SK-N-SH (cell line): ENCODE data around the gene VCPKMT. TPM values are rescaled to one million over a fixed set of nuclear protein-coding genes. Genes with fewer than 3 reads are reported as not detected.

Experiments used
- CTCF ChIA-PET: fragments of 300-600, 350-600 bp; formaldehyde crosslinking; extraction: SDS; loops from one replicate; lab custom pipeline; 2021; lab: Yijun Ruan, JAX
- POLR2A ChIA-PET: fragments of 350-600 bp; sonication (Branson Sonifier 250); formaldehyde crosslinking; extraction: SDS; loops from one replicate; lab custom pipeline; 2020; ENCODE audit warnings: antibody characterized with exemption, inconsistent platforms; lab: Yijun Ruan, JAX
- DNase-seq: peaks from one replicate; pipeline ENCODE4 v3.0.0; 2012
- H2AFZ ChIP-seq: fragments of 200-600 bp; sonication (generic); 2 replicates; pipeline ENCODE4 v1.8.1; 2016; ENCODE audit warnings: antibody characterized with exemption, mild to moderate bottlenecking, low read depth
- H3F3A ChIP-seq: fragments of 200-600 bp; sonication (generic); replicated peaks from 2 replicates; pipeline ENCODE3; 2016; ENCODE audit warnings: antibody characterized with exemption, mild to moderate bottlenecking; ENCODE audit not compliant: insufficient read depth
- H3K27ac ChIP-seq, 2 experiments: fragments of 200-500 bp in 1 of 2; fragments of 200-600 bp in 1 of 2; sonication (Bioruptor generic) in 1 of 2; sonication (generic), shearing (Covaris generic) in 1 of 2; 2 replicates each; pipeline versions ENCODE4 v1.5.1 to v1.6.1; 2014 to 2016; ENCODE audit warnings: low read depth in 2 of 2, inconsistent platforms in 1 of 2, low read length in 1 of 2, mild to moderate bottlenecking in 1 of 2, mixed read lengths in 1 of 2
- H3K27me3 ChIP-seq: fragments of 200-600 bp; sonication (generic), shearing (Covaris generic); 2 replicates; pipeline ENCODE4 v1.6.1; 2016; ENCODE audit warnings: mixed run types; ENCODE audit not compliant: insufficient read depth
- H3K36me3 ChIP-seq, 2 experiments: fragments of 200-500 bp in 1 of 2; fragments of 200-600 bp in 1 of 2; sonication (Bioruptor generic) in 1 of 2; sonication (generic) in 1 of 2; replicated peaks in 1 of 2; 2 replicates each; pipeline versions ENCODE3 to v1.5.1; 2014 to 2016; ENCODE audit warnings: low read length in 1 of 2, mild to moderate bottlenecking in 1 of 2; ENCODE audit not compliant: insufficient read depth in 2 of 2, control insufficient read depth in 1 of 2
- H3K4me1 ChIP-seq, 2 experiments: fragments of 200-500 bp in 1 of 2; fragments of 200-600 bp in 1 of 2; sonication (Bioruptor generic) in 1 of 2; sonication (generic), shearing (Covaris generic) in 1 of 2; 2 replicates each; pipeline versions ENCODE4 v1.5.1 to v1.6.1; 2014 to 2016; ENCODE audit warnings: low read depth in 1 of 2, low read length in 1 of 2, mixed run types in 1 of 2; ENCODE audit not compliant: insufficient read depth in 2 of 2, control insufficient read depth in 1 of 2
- H3K4me2 ChIP-seq: fragments of 200-600 bp; sonication (generic), shearing (Covaris generic); 2 replicates; pipeline ENCODE4 v1.6.1; 2017; ENCODE audit warnings: mixed run types
- H3K4me3 ChIP-seq, 2 experiments: fragments of 200-500 bp in 1 of 2; fragments of 200-600 bp in 1 of 2; sonication (Bioruptor generic) in 1 of 2; sonication (generic), shearing (Covaris generic) in 1 of 2; 2 replicates each; pipeline versions ENCODE4 v1.5.1 to v1.8.1; 2014 to 2016; ENCODE audit warnings: low read depth in 2 of 2, inconsistent platforms in 1 of 2, low read length in 1 of 2, mild to moderate bottlenecking in 1 of 2, mixed read lengths in 1 of 2, moderate library complexity in 1 of 2
- H3K79me2 ChIP-seq: fragments of 200-600 bp; sonication (generic); 2 replicates; pipeline ENCODE4 v1.8.1; 2017; ENCODE audit warnings: mild to moderate bottlenecking; ENCODE audit not compliant: insufficient read depth
- H3K9ac ChIP-seq: fragments of 200-600 bp; sonication (generic); 2 replicates; pipeline ENCODE4 v1.6.1; 2017; ENCODE audit warnings: mixed run types
- H3K9me2 ChIP-seq: fragments of 200-600 bp; sonication (generic); 2 replicates; pipeline ENCODE4 v1.6.1; 2017; ENCODE audit warnings: mixed run types
- H3K9me3 ChIP-seq: fragments of 200-600 bp; sonication (generic); 2 replicates; pipeline ENCODE4 v1.6.1; 2017; ENCODE audit warnings: mixed run types, mild to moderate bottlenecking, moderate library complexity
- H4K20me1 ChIP-seq: fragments of 200-600 bp; sonication (generic); 2 replicates; pipeline ENCODE4 v1.6.1; 2017; ENCODE audit warnings: mild to moderate bottlenecking, mixed run types; ENCODE audit not compliant: insufficient read depth
- ELF1 ChIP-seq: IDR thresholded peaks from 2 replicates; pipeline ENCODE4 v1.4.0; 2012
- FOSL2 ChIP-seq: IDR thresholded peaks from 2 replicates; pipeline ENCODE4 v1.4.0; 2012; ENCODE audit warnings: low read depth, mild to moderate bottlenecking, moderate library complexity, borderline replicate concordance
- FOXJ3 ChIP-seq: sonication (generic); formaldehyde crosslinking; IDR thresholded peaks from 2 replicates; pipeline ENCODE4 v1.5.1; 2020; ENCODE audit warnings: mild to moderate bottlenecking, missing genetic modification reagents
- GABPA ChIP-seq: IDR thresholded peaks from 2 replicates; pipeline ENCODE4 v1.4.0; 2012; ENCODE audit warnings: low read depth, mild to moderate bottlenecking
- GATA2 ChIP-seq: sonication (generic); formaldehyde crosslinking; IDR thresholded peaks from 2 replicates; pipeline ENCODE4 v1.5.0; 2020; ENCODE audit warnings: mild to moderate bottlenecking, missing genetic modification reagents
- JUND ChIP-seq: IDR thresholded peaks from 2 replicates; pipeline ENCODE4 v1.4.0; 2012
- NRF1 ChIP-seq: IDR thresholded peaks from 2 replicates; pipeline ENCODE4 v1.6.1; 2012; ENCODE audit warnings: low read depth, mild to moderate bottlenecking, low read length
- RCOR1 ChIP-seq: fragments of 150-350 bp; IDR thresholded peaks from 2 replicates; pipeline ENCODE4 v1.6.1; 2017; ENCODE audit warnings: antibody characterized with exemption, low read length
- RXRA ChIP-seq: IDR thresholded peaks from 2 replicates; pipeline ENCODE4 v1.4.0; 2012; ENCODE audit warnings: low read depth, mild to moderate bottlenecking, borderline replicate concordance
- SMC3 ChIP-seq: IDR thresholded peaks from 2 replicates; pipeline ENCODE4 v1.6.1; 2012; ENCODE audit warnings: low read depth, low read length, improper control_type of control experiment
- TAF1 ChIP-seq: IDR thresholded peaks from 2 replicates; pipeline ENCODE4 v1.6.1; 2012; ENCODE audit warnings: low read depth, mild to moderate bottlenecking, low read length, moderate library complexity, borderline replicate concordance
- WGBS: methylation state at CpG from one replicate; pipeline ENCODE4 v1.1.6; 2017; ENCODE audit warnings: low lambda C conversion rate; 5-methylcytosine and 5-hydroxymethylcytosine counted together
- polyA plus RNA-seq, 3 experiments: library from polyadenylated mRNA; depleted of rRNA; stranded (reverse); fragments of >200 nt; gene quantifications; 2 replicates each; pipeline ENCODE4 v1.2.3, GENCODE V29; 2012
- TF ChIP-seq, protein P1 (sequence below): IDR thresholded peaks from 2 replicates; pipeline ENCODE4 v1.4.0; 2012; ENCODE audit warnings: low read depth
- TF ChIP-seq, protein P2 (sequence below): fragments of 200-600 bp; sonication (generic); IDR thresholded peaks from 2 replicates; pipeline ENCODE4 v1.6.1; 2017; ENCODE audit warnings: antibody characterized with exemption, mild to moderate bottlenecking, moderate library complexity
- TF ChIP-seq, protein P3 (sequence below): IDR thresholded peaks from 2 replicates; pipeline ENCODE4 v1.6.1; 2012; ENCODE audit warnings: mild to moderate bottlenecking, low read depth, low read length, moderate library complexity
- TF ChIP-seq, protein P4 (sequence below): IDR thresholded peaks from 2 replicates; pipeline ENCODE4 v1.4.0; 2012; ENCODE audit warnings: low read depth, borderline replicate concordance
- TF ChIP-seq, protein P5 (sequence below): IDR thresholded peaks from 2 replicates; pipeline ENCODE4 v1.4.0; 2012; ENCODE audit warnings: low read depth, borderline replicate concordance

The VCPKMT gene
- polyA plus RNA-seq, 1 of the 3 experiments (the other 2 are of a cell fraction): 7.3 TPM

DNA sequence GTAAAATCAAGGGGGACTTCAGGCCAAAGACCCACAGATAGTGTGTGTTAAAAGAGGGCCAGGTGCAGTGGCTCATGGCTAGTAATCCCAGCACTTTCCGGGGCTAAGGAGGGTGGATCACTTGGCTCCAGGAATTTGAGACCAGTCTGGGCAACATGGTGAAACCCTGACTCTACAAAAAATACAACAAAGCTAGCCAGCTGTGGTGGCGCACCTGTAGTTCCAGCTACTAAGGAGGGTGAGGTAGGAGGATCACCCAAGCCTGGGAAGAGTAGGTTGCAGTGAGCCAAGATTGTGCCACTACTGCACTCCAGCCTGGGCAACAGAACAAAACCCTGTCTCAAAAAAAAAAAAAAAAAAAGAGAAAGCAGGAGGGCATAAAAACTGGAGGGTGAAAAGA is 8.5 kb downstream of the VCPKMT start:
- H3K9ac ChIP-seq: no peak overlapping the region
- WGBS: 97% methylated on average over 2 of the region's 2 CpGs
- H3K4me2 ChIP-seq: no peak overlapping the region
- TF ChIP-seq, protein P1, sequence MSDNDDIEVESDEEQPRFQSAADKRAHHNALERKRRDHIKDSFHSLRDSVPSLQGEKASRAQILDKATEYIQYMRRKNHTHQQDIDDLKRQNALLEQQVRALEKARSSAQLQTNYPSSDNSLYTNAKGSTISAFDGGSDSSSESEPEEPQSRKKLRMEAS: no peak
- TF ChIP-seq, protein P2, sequence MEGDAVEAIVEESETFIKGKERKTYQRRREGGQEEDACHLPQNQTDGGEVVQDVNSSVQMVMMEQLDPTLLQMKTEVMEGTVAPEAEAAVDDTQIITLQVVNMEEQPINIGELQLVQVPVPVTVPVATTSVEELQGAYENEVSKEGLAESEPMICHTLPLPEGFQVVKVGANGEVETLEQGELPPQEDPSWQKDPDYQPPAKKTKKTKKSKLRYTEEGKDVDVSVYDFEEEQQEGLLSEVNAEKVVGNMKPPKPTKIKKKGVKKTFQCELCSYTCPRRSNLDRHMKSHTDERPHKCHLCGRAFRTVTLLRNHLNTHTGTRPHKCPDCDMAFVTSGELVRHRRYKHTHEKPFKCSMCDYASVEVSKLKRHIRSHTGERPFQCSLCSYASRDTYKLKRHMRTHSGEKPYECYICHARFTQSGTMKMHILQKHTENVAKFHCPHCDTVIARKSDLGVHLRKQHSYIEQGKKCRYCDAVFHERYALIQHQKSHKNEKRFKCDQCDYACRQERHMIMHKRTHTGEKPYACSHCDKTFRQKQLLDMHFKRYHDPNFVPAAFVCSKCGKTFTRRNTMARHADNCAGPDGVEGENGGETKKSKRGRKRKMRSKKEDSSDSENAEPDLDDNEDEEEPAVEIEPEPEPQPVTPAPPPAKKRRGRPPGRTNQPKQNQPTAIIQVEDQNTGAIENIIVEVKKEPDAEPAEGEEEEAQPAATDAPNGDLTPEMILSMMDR: no peak
- TF ChIP-seq, protein P3, sequence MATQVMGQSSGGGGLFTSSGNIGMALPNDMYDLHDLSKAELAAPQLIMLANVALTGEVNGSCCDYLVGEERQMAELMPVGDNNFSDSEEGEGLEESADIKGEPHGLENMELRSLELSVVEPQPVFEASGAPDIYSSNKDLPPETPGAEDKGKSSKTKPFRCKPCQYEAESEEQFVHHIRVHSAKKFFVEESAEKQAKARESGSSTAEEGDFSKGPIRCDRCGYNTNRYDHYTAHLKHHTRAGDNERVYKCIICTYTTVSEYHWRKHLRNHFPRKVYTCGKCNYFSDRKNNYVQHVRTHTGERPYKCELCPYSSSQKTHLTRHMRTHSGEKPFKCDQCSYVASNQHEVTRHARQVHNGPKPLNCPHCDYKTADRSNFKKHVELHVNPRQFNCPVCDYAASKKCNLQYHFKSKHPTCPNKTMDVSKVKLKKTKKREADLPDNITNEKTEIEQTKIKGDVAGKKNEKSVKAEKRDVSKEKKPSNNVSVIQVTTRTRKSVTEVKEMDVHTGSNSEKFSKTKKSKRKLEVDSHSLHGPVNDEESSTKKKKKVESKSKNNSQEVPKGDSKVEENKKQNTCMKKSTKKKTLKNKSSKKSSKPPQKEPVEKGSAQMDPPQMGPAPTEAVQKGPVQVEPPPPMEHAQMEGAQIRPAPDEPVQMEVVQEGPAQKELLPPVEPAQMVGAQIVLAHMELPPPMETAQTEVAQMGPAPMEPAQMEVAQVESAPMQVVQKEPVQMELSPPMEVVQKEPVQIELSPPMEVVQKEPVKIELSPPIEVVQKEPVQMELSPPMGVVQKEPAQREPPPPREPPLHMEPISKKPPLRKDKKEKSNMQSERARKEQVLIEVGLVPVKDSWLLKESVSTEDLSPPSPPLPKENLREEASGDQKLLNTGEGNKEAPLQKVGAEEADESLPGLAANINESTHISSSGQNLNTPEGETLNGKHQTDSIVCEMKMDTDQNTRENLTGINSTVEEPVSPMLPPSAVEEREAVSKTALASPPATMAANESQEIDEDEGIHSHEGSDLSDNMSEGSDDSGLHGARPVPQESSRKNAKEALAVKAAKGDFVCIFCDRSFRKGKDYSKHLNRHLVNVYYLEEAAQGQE: no peak
- TF ChIP-seq NRF1 (no peak), ELF1 (no peak), SMC3 (no peak), JUND (no peak), GABPA (no peak), TAF1 (no peak), RCOR1 (no peak), FOSL2 (no peak), RXRA (no peak), FOXJ3 (CRISPR knock-in tag) (no peak), GATA2 (CRISPR knock-in tag) (no peak)
- TF ChIP-seq, protein P4, sequence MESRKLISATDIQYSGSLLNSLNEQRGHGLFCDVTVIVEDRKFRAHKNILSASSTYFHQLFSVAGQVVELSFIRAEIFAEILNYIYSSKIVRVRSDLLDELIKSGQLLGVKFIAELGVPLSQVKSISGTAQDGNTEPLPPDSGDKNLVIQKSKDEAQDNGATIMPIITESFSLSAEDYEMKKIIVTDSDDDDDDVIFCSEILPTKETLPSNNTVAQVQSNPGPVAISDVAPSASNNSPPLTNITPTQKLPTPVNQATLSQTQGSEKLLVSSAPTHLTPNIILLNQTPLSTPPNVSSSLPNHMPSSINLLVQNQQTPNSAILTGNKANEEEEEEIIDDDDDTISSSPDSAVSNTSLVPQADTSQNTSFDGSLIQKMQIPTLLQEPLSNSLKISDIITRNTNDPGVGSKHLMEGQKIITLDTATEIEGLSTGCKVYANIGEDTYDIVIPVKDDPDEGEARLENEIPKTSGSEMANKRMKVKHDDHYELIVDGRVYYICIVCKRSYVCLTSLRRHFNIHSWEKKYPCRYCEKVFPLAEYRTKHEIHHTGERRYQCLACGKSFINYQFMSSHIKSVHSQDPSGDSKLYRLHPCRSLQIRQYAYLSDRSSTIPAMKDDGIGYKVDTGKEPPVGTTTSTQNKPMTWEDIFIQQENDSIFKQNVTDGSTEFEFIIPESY: no peak
- TF ChIP-seq, protein P5, sequence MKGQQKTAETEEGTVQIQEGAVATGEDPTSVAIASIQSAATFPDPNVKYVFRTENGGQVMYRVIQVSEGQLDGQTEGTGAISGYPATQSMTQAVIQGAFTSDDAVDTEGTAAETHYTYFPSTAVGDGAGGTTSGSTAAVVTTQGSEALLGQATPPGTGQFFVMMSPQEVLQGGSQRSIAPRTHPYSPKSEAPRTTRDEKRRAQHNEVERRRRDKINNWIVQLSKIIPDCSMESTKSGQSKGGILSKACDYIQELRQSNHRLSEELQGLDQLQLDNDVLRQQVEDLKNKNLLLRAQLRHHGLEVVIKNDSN: no peak
- H4K20me1 ChIP-seq: no peaks in the 10 kb centered on the region
- peaks cover 50 to 60% of the 10 kb centered on the region in 2 experiments for H3K36me3 ChIP-seq
- H3K4me3 ChIP-seq: no peak overlapping the region
- ChIA-PET POLR2A (interaction anchor here (1.3 kb wide), 1 partner anchor 240 kb away, joined by 4 read pairs; no protein-coding TSS in a partner anchor), CTCF (interaction anchor here (0.7 to 15.1 kb wide), 3 partner anchors 11 to 242 kb away, joined by 3 to 204 read pairs (median 9); no protein-coding TSS in a partner anchor)
- H3K4me1 ChIP-seq: no peaks in the 10 kb centered on the region
- peaks cover 36% of the 10 kb centered on the region for H3F3A ChIP-seq
- no peak for DNase-seq
- H2AFZ ChIP-seq: no peak overlapping the region
- H3K9me3 ChIP-seq: no peaks in the 10 kb centered on the region
- H3K27ac ChIP-seq: no peak overlapping the region
- no peaks in the 10 kb centered on the region for H3K27me3 ChIP-seq
- no peaks in the 10 kb centered on the region for H3K9me2 ChIP-seq
- H3K79me2 ChIP-seq: peaks cover 21% of the 10 kb centered on the region; the same call in 1 of the 2 replicates
